MM.1S (cell line): ENCODE measurements around the gene HNRNPC.
"Not testable (repeated sequence)": the region's sequence is repeated elsewhere in the genome, so short reads cannot be mapped to it uniquely, and the experiment has no call there.

Experiments
- CTCF ChIP-seq: fragments of 300-600 bp; sonication (generic); IDR thresholded peaks from 2 replicates; pipeline ENCODE4 v1.5.1; 2016; ENCODE audit warnings: antibody characterized with exemption, low read length, mixed read lengths
- EZH2 ChIP-seq: fragments of 300-600 bp; sonication (generic); optimal IDR thresholded peaks from 2 replicates; pipeline ENCODE3; 2017; ENCODE audit warnings: low read depth, mild to moderate bottlenecking, antibody characterized with exemption, low read length, mixed read lengths

- not testable (repeated sequence) for TF ChIP-seq CTCF, EZH2
These were observed 104.1 kb downstream of the HNRNPC start for GRCh38 chr14:21165002-21165605.
